HCT116 (cell line): ENCODE results near the gene SLBP. TPM values are rescaled to one million over a fixed set of nuclear protein-coding genes. Genes with fewer than 3 reads are reported as not detected.

Experiments
- ATAC-seq: fragments of 200-7000 bp; cut with Tn5 transposase; 2 replicates; pipeline ENCODE4 v1.9.1; 2020; ENCODE audit warnings: mild to moderate bottlenecking, moderate library complexity
- Bru-seq: library from RNA; stranded (reverse); fragments of 400-500 nt; gene quantifications from one replicate; lab custom pipeline; 2021; lab: Mats Ljungman, UMichigan
- BruChase-seq, 2 experiments: library from RNA; stranded (reverse); fragments of 400-500 nt; gene quantifications; one replicate each; lab custom pipeline; 2021; lab: Mats Ljungman, UMichigan
- BruUV-seq: library from RNA; stranded (reverse); fragments of 400-500 nt; replicated peaks from 2 replicates; lab custom pipeline; 2021; lab: Mats Ljungman, UMichigan
- CTCF ChIA-PET: fragments of 300-600 bp; sonication (Branson Sonifier 250); formaldehyde crosslinking; loops from one replicate; lab custom pipeline; 2021; ENCODE audit warnings: antibody characterized with exemption; lab: Charles Lee
- POLR2A ChIA-PET: fragments of 300-600, 350-600 bp; sonication (Branson Sonifier 250); formaldehyde crosslinking; loops from one replicate; lab custom pipeline; 2021; ENCODE audit warnings: antibody characterized with exemption; lab: Charles Lee
- RAD21 ChIA-PET, 2 experiments: fragments of 300-600 bp; sonication (Branson Sonifier 250); formaldehyde crosslinking; loops; one replicate each; lab custom pipeline; 2023; ENCODE audit warnings: low total read pairs in 2 of 2; ENCODE audit not compliant: uncharacterized antibody in 2 of 2, unreplicated experiment in 2 of 2, low non-redundant PET in 1 of 2; lab: Charles Lee
- DNase-seq: peaks from one replicate; pipeline ENCODE4 v3.0.0-alpha.2; 2010; ENCODE audit warnings: low read depth, low spot score
- H2AFZ ChIP-seq: fragments of 200-600 bp; shearing (Covaris generic), sonication (generic); 2 replicates; pipeline ENCODE4 v1.6.1; 2017; ENCODE audit warnings: low read depth, mixed run types, mixed read lengths, antibody characterized with exemption, low read length; ENCODE audit not compliant: poor library complexity, severe bottlenecking
- H3K27ac ChIP-seq: 2 replicates; pipeline ENCODE4 v1.5.1; 2012; ENCODE audit warnings: low read depth, low read length
- H3K27me3 ChIP-seq: fragments of 200-600 bp; sonication (generic); 2 replicates; pipeline ENCODE4 v1.6.1; 2016; ENCODE audit warnings: mixed run types, low read length, mixed read lengths; ENCODE audit not compliant: insufficient read depth
- H3K36me3 ChIP-seq, 2 experiments: fragments of 200-500 bp in 1 of 2; fragments of 200-600 bp in 1 of 2; sonication (Bioruptor generic) in 1 of 2; sonication (generic) in 1 of 2; 2 replicates each; pipeline versions ENCODE4 v1.5.1 to v1.6.1; 2014 to 2016; ENCODE audit warnings: low read length in 2 of 2, inconsistent platforms in 1 of 2, mixed read lengths in 1 of 2, mixed run types in 1 of 2; ENCODE audit not compliant: insufficient read depth in 2 of 2, control insufficient read depth in 1 of 2
- H3K4me1 ChIP-seq, 2 experiments: fragments of 200-600 bp in 1 of 2; sonication (generic) in 1 of 2; 2 replicates each; pipeline versions ENCODE4 v1.5.1 to v1.6.1; 2012 to 2017; ENCODE audit warnings: low read length in 2 of 2, inconsistent platforms in 1 of 2, mild to moderate bottlenecking in 1 of 2, mixed read lengths in 1 of 2, mixed run types in 1 of 2, moderate library complexity in 1 of 2; ENCODE audit not compliant: insufficient read depth in 2 of 2, control insufficient read depth in 1 of 2
- H3K4me2 ChIP-seq: fragments of 200-600 bp; sonication (generic); 2 replicates; pipeline ENCODE4 v1.6.1; 2017; ENCODE audit warnings: mixed run types, low read length, mixed read lengths
- H3K4me3 ChIP-seq, 2 experiments: fragments of 200-600 bp in 1 of 2; sonication (generic) in 1 of 2; replicated peaks in 1 of 2; 2 replicates each; pipeline ENCODE4 v1.5.1; 2011 to 2016; ENCODE audit warnings: low read length in 2 of 2, control low read depth in 1 of 2, low read depth in 1 of 2, mild to moderate bottlenecking in 1 of 2, mixed read lengths in 1 of 2, mixed run types in 1 of 2
- H3K79me2 ChIP-seq: fragments of 200-600 bp; sonication (generic); 2 replicates; pipeline ENCODE4 v1.6.1; 2017; ENCODE audit warnings: mild to moderate bottlenecking, mixed run types, low read length, moderate library complexity, mixed read lengths; ENCODE audit not compliant: insufficient read depth
- H3K9ac ChIP-seq: fragments of 200-600 bp; sonication (generic); 2 replicates; pipeline ENCODE4 v1.6.1; 2016; ENCODE audit warnings: low read length, mixed read lengths
- H3K9me2 ChIP-seq: fragments of 200-600 bp; sonication (generic), shearing (Covaris generic); 2 replicates; pipeline ENCODE4 v1.6.1; 2017; ENCODE audit warnings: mixed run types, mild to moderate bottlenecking, moderate library complexity; ENCODE audit not compliant: insufficient read depth
- H3K9me3 ChIP-seq, 2 experiments: fragments of 200-500 bp in 1 of 2; fragments of 200-600 bp in 1 of 2; sonication (Bioruptor generic) in 1 of 2; sonication (generic) in 1 of 2; 2 replicates each; pipeline ENCODE4 v1.6.1; 2014 to 2017; ENCODE audit warnings: low read length in 2 of 2, mixed read lengths in 2 of 2, inconsistent platforms in 1 of 2, low read depth in 1 of 2, mild to moderate bottlenecking in 1 of 2, mixed run types in 1 of 2, moderate library complexity in 1 of 2; ENCODE audit not compliant: control insufficient read depth in 1 of 2, insufficient read depth in 1 of 2
- H4K20me1 ChIP-seq: fragments of 200-600 bp; sonication (generic), shearing (Covaris generic); 2 replicates; pipeline ENCODE4 v1.6.1; 2017; ENCODE audit warnings: mixed run types, mild to moderate bottlenecking, moderate library complexity; ENCODE audit not compliant: insufficient read depth
- CBX3 ChIP-seq: IDR thresholded peaks from 2 replicates; pipeline ENCODE4 v1.6.1; 2012; ENCODE audit warnings: low read depth
- CEBPB ChIP-seq: IDR thresholded peaks from 2 replicates; pipeline ENCODE4 v1.6.1; 2012; ENCODE audit warnings: low read depth
- ELF1 ChIP-seq: IDR thresholded peaks from 2 replicates; pipeline ENCODE4 v1.6.1; 2012; ENCODE audit warnings: low read depth, borderline replicate concordance
- EZH2phosphoT487 ChIP-seq: fragments of 200-600 bp; IDR thresholded peaks from 2 replicates; pipeline ENCODE4 v1.6.1; 2018; ENCODE audit warnings: antibody characterized with exemption, borderline replicate concordance
- POLR2A ChIP-seq: IDR thresholded peaks from 2 replicates; pipeline ENCODE4 v1.7.0; 2011; ENCODE audit warnings: borderline replicate concordance; ENCODE audit not compliant: insufficient read depth, insufficient read length; ENCODE audit errors: extremely low read depth
- POLR2AphosphoS5 ChIP-seq: IDR thresholded peaks from 2 replicates; pipeline ENCODE4 v1.6.1; 2011; ENCODE audit warnings: mild to moderate bottlenecking, low read depth, low read length, moderate library complexity
- RAD21 ChIP-seq: IDR thresholded peaks from 2 replicates; pipeline ENCODE4 v1.6.1; 2012; ENCODE audit warnings: low read depth, mild to moderate bottlenecking
- SRF ChIP-seq: IDR thresholded peaks from 2 replicates; pipeline ENCODE4 v1.6.1; 2012; ENCODE audit warnings: low read depth
- TCF7L2 ChIP-seq: IDR thresholded peaks from 2 replicates; pipeline ENCODE4 v1.7.0; 2011; ENCODE audit warnings: borderline replicate concordance, inconsistent platforms; ENCODE audit not compliant: insufficient read depth, insufficient read length; ENCODE audit errors: extremely low read depth
- YY1 ChIP-seq: IDR thresholded peaks from 2 replicates; pipeline ENCODE4 v1.6.1; 2011; ENCODE audit warnings: low read length, low read depth, moderate library complexity, mild to moderate bottlenecking; ENCODE audit not compliant: insufficient replicate concordance; ENCODE audit errors: extremely low read depth
- ZFX ChIP-seq: fragments of 450-650 bp; IDR thresholded peaks from 2 replicates; pipeline ENCODE4 v1.6.1; 2017
- ZNF274 ChIP-seq: fragments of 200-500 bp; sonication (Bioruptor generic); IDR thresholded peaks from 2 replicates; pipeline ENCODE4 v1.6.1; 2014; ENCODE audit warnings: mild to moderate bottlenecking, low read depth, low read length, inconsistent platforms
- intact Hi-C: fragments of 100-400 bp; cut with micrococcal nuclease; formaldehyde crosslinking; loops from 2 replicates; pipeline ENCODE4 v1.10.0; 2022
- long read RNA-seq: library from polyadenylated mRNA; unstranded; transcript quantifications from one replicate; pipeline ENCODE4 v2.0.0, GENCODE V29; 2021; ENCODE audit not compliant: unreplicated experiment
- polyA plus RNA-seq: library from polyadenylated mRNA; unstranded; fragments of >200 nt; gene quantifications from 2 replicates; pipeline ENCODE4 v1.2.1, GENCODE V29; 2012; ENCODE audit warnings: missing spikeins
- total RNA-seq: library from RNA; stranded (reverse); gene quantifications from one replicate; pipeline ENCODE4 v1.2.1, GENCODE V29; 2021; ENCODE audit not compliant: unreplicated experiment
- TF ChIP-seq, protein P1 (sequence below): IDR thresholded peaks from 2 replicates; pipeline ENCODE4 v1.6.1; 2012; ENCODE audit warnings: low read depth
- TF ChIP-seq, protein P2 (sequence below): IDR thresholded peaks from 2 replicates; pipeline ENCODE4 v1.6.1; 2012

SLBP gene
- 101 TPM for total RNA-seq
- polyA plus RNA-seq: 37.5 and 49.0 TPM in 2 replicates
- Bru-seq, nascent RNA: percentile 91 among the genes with signal in this experiment
- percentile 81 among the genes with signal in this experiment for BruChase-seq, experiment 1, labeled RNA remaining after a 6-hour chase
- BruChase-seq, experiment 2, labeled RNA remaining after a 2-hour chase: percentile 89 among the genes with signal in this experiment
- long read RNA-seq, transcript SLBP-206 (8 exons, 1,977 nt): major isoform, 208 of 402 reads
- long read RNA-seq, transcript SLBP-205 (7 exons, 987 nt): minor isoform, 9 of 402 reads
- long read RNA-seq, partial matches to known transcripts: 11 of 402 reads
- long read RNA-seq, other reads (novel, unspliced or antisense): 170 of 402 reads

DNA sequence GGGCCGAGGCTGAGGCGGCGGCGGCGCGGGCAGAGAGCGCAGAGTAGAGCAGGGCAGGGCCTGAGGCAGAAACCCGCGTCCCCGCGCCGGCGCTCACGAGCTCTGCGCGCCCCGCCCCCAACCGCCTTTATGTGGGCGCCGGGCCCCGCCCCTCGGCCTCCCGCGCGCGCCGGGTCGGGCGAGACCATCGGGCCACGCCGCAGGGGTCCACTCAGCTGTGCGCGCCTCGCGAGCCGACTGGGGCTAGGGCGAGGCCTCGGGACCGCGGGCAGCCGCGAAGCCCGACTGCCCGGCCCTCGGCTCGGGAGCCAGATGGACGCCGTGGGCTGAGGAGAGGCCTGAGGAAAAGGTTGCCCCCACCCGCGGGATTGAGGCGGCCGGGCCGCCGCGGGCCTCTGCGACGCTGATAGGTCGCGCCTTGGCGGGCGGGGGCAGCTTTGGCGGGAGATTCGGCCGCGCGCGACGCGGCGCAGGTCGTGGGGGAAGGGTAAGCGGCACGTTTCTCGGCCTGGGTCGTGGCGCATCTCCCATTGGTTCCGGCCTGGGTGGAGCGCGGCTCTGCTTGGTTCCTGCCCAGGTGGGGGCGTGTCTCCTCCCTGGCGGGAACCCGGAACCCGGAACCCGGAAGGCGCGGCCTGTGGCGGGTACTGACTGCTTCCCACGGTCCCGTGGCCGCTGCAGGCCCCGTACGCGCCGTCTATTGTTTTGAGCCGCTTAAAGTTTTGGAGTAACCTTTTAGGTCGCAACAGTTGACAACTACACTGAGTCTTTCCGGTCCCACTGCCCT, at the start of gene SLBP:
Gene SLBP, minus strand, starts transcription at position 104 of the 787 bp plus-strand sequence. CDS start 131 bp downstream, outside the sequence.
- Histone ChIP-seq H3K9me2 (no peaks in the 10 kb centered on the region), H3K27ac (peak within 1 kb of the TSS; percentile 100), H3K79me2 (peaks cover 84% of the 10 kb centered on the region), H3K4me3 (peak within 1 kb of the TSS; percentile 71 to 98), H3K36me3 (peaks cover 2 to 19% of the 10 kb centered on the region in 2 experiments; a peak in 2 of 4 replicates), H4K20me1 (peaks cover 21% of the 10 kb centered on the region; the same call in 1 of the 2 replicates), H3K9ac (peak within 1 kb of the TSS; percentile 95), H3K27me3 (no peaks in the 10 kb centered on the region), H3K4me1 (peaks cover 11 to 39% of the 10 kb centered on the region in 2 experiments; a peak in 3 of 4 replicates), H3K9me3 (no peaks in the 10 kb centered on the region), H3K4me2 (peak within 1 kb of the TSS; percentile 92), H2AFZ (no peak within 1 kb of the TSS)
- TF ChIP-seq ZFX (peak; percentile 47; the same call in 1 of the 2 replicates), TCF7L2 (peak; percentile 68), POLR2A (peak; percentile 79), YY1 (no peak), POLR2AphosphoS5 (peak; percentile 88)
- ChIA-PET RAD21 (no interaction called here), POLR2A (interaction anchor here (0.9 to 1.7 kb wide), 5 partner anchors 8 to 29 kb away, joined by 3 to 19 read pairs (median 5); partner anchors contain the start of genes TACC3 and TMEM129), CTCF (interaction anchor here (0.7 to 1.8 kb wide), 4 partner anchors 14 to 199 kb away, joined by 3 to 10 read pairs (median 3); no protein-coding TSS in a partner anchor)
- peak; percentile 93 for DNase-seq
- no TSS peak for BruUV-seq
- intact Hi-C loops: no loop called here
- ATAC-seq: peak; percentile 85

DNA sequence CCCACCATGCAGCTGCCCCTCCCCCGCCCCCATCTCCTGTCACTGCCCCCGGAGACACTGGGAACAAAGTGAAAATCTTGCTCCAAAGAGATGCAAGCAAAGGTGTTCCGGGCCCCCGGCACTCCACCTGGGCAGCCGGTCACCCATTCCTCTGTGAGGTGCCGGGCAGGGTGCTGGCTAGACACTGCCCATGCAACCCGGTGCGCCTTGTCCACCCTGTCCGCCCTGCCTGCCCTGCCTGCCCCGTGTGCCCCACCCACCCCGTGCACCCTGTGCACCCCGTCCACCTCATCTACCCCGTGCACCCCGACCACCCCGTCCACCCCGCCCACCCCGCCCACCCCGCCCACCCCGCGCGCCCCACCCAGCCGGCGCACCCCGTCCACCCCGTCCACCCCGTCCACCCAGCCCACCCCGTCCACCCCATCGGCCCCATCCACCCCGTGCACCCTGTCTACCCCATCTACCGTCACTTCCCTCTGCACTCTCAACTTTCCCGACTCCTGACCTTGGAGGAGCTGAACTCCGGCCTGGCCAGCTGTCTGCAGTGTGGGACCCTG, 49.1 kb upstream of the SLBP start:
- H3K4me3 ChIP-seq: no peak overlapping the region
- H3K27me3 ChIP-seq: no peaks in the 10 kb centered on the region
- H2AFZ ChIP-seq: no peak overlapping the region
- no peaks in the 10 kb centered on the region for H3K36me3 ChIP-seq
- no peaks in the 10 kb centered on the region for H3K79me2 ChIP-seq
- no peak overlapping the region for H3K9ac ChIP-seq
- no peaks in the 10 kb centered on the region for H3K9me2 ChIP-seq
- H3K4me1 ChIP-seq: peaks cover 26 to 29% of the 10 kb centered on the region in 2 experiments
- ATAC-seq: no peak
- POLR2A ChIA-PET: no interaction called here
- RAD21 ChIA-PET: no interaction called here
- CTCF ChIA-PET: no interaction called here
- H4K20me1 ChIP-seq: no peaks in the 10 kb centered on the region
- no peaks in the 10 kb centered on the region for H3K9me3 ChIP-seq
- H3K4me2 ChIP-seq: no peak overlapping the region
- no peak overlapping the region for H3K27ac ChIP-seq
- no TSS peak for BruUV-seq
- intact Hi-C loops: no loop called here
- DNase-seq: no peak
- no peak for TF ChIP-seq RAD21
- TF ChIP-seq, protein P1, sequence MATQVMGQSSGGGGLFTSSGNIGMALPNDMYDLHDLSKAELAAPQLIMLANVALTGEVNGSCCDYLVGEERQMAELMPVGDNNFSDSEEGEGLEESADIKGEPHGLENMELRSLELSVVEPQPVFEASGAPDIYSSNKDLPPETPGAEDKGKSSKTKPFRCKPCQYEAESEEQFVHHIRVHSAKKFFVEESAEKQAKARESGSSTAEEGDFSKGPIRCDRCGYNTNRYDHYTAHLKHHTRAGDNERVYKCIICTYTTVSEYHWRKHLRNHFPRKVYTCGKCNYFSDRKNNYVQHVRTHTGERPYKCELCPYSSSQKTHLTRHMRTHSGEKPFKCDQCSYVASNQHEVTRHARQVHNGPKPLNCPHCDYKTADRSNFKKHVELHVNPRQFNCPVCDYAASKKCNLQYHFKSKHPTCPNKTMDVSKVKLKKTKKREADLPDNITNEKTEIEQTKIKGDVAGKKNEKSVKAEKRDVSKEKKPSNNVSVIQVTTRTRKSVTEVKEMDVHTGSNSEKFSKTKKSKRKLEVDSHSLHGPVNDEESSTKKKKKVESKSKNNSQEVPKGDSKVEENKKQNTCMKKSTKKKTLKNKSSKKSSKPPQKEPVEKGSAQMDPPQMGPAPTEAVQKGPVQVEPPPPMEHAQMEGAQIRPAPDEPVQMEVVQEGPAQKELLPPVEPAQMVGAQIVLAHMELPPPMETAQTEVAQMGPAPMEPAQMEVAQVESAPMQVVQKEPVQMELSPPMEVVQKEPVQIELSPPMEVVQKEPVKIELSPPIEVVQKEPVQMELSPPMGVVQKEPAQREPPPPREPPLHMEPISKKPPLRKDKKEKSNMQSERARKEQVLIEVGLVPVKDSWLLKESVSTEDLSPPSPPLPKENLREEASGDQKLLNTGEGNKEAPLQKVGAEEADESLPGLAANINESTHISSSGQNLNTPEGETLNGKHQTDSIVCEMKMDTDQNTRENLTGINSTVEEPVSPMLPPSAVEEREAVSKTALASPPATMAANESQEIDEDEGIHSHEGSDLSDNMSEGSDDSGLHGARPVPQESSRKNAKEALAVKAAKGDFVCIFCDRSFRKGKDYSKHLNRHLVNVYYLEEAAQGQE: no peak
- TF ChIP-seq CEBPB: no peak
- no peak for TF ChIP-seq ELF1
- TF ChIP-seq ZNF274: no peak
- TF ChIP-seq CBX3: no peak
- TF ChIP-seq, protein P2, sequence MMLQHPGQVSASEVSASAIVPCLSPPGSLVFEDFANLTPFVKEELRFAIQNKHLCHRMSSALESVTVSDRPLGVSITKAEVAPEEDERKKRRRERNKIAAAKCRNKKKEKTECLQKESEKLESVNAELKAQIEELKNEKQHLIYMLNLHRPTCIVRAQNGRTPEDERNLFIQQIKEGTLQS: no peak
- TF ChIP-seq EZH2phosphoT487: no peak
- TF ChIP-seq SRF: no peak
